ENCODE data around the gene NFATC2.
A peak's percentile ranks its signal among the peaks of the same experiment; 100 is the strongest.

Gene NFATC2

DNA sequence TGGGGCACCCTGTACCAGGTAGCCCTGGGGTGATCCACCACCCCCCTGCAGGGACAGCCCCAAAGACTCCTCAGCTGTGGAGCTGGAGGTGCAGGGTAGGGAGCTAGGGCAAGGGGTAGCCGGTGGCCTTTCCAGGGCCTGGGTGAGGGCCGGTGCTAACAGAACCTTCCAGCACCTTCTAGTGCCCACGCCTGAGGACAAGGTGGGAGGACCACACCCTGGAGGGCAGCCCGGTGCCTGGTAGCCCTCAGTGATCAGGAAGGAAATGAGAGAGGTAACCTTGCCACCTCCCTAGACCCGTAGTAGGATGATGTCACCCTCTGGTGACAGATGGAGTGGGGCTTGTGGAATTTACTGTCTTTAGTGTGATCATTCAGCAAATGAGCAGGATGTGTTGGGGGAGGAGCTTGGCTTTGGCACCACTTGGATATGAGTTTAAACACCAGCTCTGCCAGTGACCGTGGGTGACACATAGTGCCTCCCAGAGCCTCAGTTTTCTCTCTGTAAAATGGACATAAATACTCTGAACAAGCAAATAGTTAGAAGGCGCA is 187.7 kb downstream of the NFATC2 start (continued):
- TF ChIP-seq ZNF16 (tag by site-specific recombination; IDR thresholded peaks at IDR 0.05; ENCODE audit: low read depth) (no peak), SP3 (tag by site-specific recombination; IDR thresholded peaks at IDR 0.05) (peak; percentile 25; the same call in 1 of the 2 replicates), ZNF121 (tag by site-specific recombination; IDR thresholded peaks at IDR 0.05) (no peak), ZFP41 (tag by site-specific recombination; IDR thresholded peaks at IDR 0.05; ENCODE audit: borderline replicate concordance) (no peak), ZNF391 (tag by site-specific recombination; IDR thresholded peaks at IDR 0.05; ENCODE audit: borderline replicate concordance, low read depth) (no peak), ZNF473 (tag by site-specific recombination; IDR thresholded peaks at IDR 0.05) (no peak), GFI1B (tag by site-specific recombination; IDR thresholded peaks at IDR 0.05) (no peak), ZNF341 (tag by site-specific recombination; IDR thresholded peaks at IDR 0.05; ENCODE audit: low read depth) (no peak), TCF7L2 (IDR thresholded peaks at IDR 0.05; ENCODE audit: borderline replicate concordance, low read depth, low read length) (no peak), ZFP69B (tag by site-specific recombination; IDR thresholded peaks at IDR 0.05) (peak; percentile 72; the same call in 1 of the 2 replicates), ZBTB17 (tag by site-specific recombination; IDR thresholded peaks at IDR 0.05) (no peak; the same call in 1 of the 2 replicates), ZNF561 (tag by site-specific recombination; IDR thresholded peaks at IDR 0.05; ENCODE audit: borderline replicate concordance) (no peak), ZNF701 (tag by site-specific recombination; IDR thresholded peaks at IDR 0.05) (no peak), ZNF843 (tag by site-specific recombination; IDR thresholded peaks at IDR 0.05) (no peak), KLF8 (tag by site-specific recombination; IDR thresholded peaks at IDR 0.05) (no peak), ZNF677 (tag by site-specific recombination; IDR thresholded peaks at IDR 0.05) (no peak), WT1 (tag by site-specific recombination; IDR thresholded peaks at IDR 0.05) (no peak), ZBTB20 (tag by site-specific recombination; IDR thresholded peaks at IDR 0.05) (no peak), ZNF514 (tag by site-specific recombination; IDR thresholded peaks at IDR 0.05) (no peak), ZNF311 (tag by site-specific recombination; IDR thresholded peaks at IDR 0.05; ENCODE audit: borderline replicate concordance) (no peak), ZNF830 (tag by site-specific recombination; IDR thresholded peaks at IDR 0.05; ENCODE audit: low read depth) (no peak), SETDB1 (IDR thresholded peaks at IDR 0.05; ENCODE audit: insufficient read length, low read length) (no peak), ZNF544 (tag by site-specific recombination; IDR thresholded peaks at IDR 0.05) (no peak), ZNF560 (tag by site-specific recombination; IDR thresholded peaks at IDR 0.05; ENCODE audit: borderline replicate concordance) (no peak), ZNF239 (tag by site-specific recombination; IDR thresholded peaks at IDR 0.05) (no peak), ZBTB1 (tag by site-specific recombination; IDR thresholded peaks at IDR 0.05) (no peak)
- TF ChIP-seq, protein P1, sequence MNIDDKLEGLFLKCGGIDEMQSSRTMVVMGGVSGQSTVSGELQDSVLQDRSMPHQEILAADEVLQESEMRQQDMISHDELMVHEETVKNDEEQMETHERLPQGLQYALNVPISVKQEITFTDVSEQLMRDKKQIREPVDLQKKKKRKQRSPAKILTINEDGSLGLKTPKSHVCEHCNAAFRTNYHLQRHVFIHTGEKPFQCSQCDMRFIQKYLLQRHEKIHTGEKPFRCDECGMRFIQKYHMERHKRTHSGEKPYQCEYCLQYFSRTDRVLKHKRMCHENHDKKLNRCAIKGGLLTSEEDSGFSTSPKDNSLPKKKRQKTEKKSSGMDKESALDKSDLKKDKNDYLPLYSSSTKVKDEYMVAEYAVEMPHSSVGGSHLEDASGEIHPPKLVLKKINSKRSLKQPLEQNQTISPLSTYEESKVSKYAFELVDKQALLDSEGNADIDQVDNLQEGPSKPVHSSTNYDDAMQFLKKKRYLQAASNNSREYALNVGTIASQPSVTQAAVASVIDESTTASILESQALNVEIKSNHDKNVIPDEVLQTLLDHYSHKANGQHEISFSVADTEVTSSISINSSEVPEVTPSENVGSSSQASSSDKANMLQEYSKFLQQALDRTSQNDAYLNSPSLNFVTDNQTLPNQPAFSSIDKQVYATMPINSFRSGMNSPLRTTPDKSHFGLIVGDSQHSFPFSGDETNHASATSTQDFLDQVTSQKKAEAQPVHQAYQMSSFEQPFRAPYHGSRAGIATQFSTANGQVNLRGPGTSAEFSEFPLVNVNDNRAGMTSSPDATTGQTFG (tag by site-specific recombination; IDR thresholded peaks at IDR 0.05; ENCODE audit: borderline replicate concordance): no peak
- TF ChIP-seq, protein P2, sequence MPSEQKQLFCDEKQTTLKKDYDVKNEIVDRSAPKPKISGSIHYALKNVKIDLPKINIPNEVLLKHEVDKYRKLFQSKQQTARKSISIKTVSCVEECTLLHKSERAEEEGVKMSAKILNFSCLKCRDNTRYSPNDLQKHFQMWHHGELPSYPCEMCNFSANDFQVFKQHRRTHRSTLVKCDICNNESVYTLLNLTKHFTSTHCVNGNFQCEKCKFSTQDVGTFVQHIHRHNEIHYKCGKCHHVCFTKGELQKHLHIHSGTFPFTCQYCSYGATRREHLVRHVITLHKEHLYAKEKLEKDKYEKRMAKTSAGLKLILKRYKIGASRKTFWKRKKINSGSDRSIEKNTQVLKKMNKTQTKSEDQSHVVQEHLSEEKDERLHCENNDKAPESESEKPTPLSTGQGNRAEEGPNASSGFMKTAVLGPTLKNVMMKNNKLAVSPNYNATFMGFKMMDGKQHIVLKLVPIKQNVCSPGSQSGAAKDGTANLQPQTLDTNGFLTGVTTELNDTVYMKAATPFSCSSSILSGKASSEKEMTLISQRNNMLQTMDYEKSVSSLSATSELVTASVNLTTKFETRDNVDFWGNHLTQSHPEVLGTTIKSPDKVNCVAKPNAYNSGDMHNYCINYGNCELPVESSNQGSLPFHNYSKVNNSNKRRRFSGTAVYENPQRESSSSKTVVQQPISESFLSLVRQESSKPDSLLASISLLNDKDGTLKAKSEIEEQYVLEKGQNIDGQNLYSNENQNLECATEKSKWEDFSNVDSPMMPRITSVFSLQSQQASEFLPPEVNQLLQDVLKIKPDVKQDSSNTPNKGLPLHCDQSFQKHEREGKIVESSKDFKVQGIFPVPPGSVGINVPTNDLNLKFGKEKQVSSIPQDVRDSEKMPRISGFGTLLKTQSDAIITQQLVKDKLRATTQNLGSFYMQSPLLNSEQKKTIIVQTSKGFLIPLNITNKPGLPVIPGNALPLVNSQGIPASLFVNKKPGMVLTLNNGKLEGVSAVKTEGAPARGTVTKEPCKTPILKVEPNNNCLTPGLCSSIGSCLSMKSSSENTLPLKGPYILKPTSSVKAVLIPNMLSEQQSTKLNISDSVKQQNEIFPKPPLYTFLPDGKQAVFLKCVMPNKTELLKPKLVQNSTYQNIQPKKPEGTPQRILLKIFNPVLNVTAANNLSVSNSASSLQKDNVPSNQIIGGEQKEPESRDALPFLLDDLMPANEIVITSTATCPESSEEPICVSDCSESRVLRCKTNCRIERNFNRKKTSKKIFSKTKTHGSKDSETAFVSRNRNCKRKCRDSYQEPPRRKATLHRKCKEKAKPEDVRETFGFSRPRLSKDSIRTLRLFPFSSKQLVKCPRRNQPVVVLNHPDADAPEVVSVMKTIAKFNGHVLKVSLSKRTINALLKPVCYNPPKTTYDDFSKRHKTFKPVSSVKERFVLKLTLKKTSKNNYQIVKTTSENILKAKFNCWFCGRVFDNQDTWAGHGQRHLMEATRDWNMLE (tag by site-specific recombination; conservative IDR thresholded peaks at IDR 0.05; ENCODE audit: low read depth): no peak
- TF ChIP-seq, protein P3, sequence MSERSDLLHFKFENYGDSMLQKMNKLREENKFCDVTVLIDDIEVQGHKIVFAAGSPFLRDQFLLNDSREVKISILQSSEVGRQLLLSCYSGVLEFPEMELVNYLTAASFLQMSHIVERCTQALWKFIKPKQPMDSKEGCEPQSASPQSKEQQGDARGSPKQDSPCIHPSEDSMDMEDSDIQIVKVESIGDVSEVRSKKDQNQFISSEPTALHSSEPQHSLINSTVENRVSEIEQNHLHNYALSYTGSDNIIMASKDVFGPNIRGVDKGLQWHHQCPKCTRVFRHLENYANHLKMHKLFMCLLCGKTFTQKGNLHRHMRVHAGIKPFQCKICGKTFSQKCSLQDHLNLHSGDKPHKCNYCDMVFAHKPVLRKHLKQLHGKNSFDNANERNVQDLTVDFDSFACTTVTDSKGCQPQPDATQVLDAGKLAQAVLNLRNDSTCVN (tag by site-specific recombination; optimal IDR thresholded peaks at IDR 0.05): no peak
- TF ChIP-seq, protein P4, sequence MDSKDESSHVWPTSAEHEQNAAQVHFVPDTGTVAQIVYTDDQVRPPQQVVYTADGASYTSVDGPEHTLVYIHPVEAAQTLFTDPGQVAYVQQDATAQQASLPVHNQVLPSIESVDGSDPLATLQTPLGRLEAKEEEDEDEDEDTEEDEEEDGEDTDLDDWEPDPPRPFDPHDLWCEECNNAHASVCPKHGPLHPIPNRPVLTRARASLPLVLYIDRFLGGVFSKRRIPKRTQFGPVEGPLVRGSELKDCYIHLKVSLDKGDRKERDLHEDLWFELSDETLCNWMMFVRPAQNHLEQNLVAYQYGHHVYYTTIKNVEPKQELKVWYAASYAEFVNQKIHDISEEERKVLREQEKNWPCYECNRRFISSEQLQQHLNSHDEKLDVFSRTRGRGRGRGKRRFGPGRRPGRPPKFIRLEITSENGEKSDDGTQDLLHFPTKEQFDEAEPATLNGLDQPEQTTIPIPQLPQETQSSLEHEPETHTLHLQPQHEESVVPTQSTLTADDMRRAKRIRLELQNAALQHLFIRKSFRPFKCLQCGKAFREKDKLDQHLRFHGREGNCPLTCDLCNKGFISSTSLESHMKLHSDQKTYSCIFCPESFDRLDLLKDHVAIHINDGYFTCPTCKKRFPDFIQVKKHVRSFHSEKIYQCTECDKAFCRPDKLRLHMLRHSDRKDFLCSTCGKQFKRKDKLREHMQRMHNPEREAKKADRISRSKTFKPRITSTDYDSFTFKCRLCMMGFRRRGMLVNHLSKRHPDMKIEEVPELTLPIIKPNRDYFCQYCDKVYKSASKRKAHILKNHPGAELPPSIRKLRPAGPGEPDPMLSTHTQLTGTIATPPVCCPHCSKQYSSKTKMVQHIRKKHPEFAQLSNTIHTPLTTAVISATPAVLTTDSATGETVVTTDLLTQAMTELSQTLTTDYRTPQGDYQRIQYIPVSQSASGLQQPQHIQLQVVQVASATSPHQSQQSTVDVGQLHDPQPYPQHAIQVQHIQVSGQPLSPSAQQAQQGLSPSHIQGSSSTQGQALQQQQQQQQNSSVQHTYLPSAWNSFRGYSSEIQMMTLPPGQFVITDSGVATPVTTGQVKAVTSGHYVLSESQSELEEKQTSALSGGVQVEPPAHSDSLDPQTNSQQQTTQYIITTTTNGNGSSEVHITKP (tag by site-specific recombination; IDR thresholded peaks at IDR 0.05): 0 out of 2 replicates have a peak, but pooled peaks have one; percentile 14

Data from HEK293 (cell line).